ENCODE results near the gene EIF4ENIF1.
"Not testable (repeated sequence)": the region's sequence is repeated elsewhere in the genome, so short reads cannot be mapped to it uniquely, and the experiment has no call there.

EIF4ENIF1 gene

GRCh38 chr22:31442768-31443489 is 46.7 kb downstream of the EIF4ENIF1 start:
- Mint-ChIP-seq H3K9me3 (no peaks in the 10 kb centered on the region), H3K27ac (no peak overlapping the region), H3K27me3 (no peaks in the 10 kb centered on the region), H3K4me1 (ENCODE audit: low read depth) (no peaks in the 10 kb centered on the region), H3K36me3 (ENCODE audit: low read depth) (peaks cover 85% of the 10 kb centered on the region), H3K4me3 (no peak overlapping the region)

DNA sequence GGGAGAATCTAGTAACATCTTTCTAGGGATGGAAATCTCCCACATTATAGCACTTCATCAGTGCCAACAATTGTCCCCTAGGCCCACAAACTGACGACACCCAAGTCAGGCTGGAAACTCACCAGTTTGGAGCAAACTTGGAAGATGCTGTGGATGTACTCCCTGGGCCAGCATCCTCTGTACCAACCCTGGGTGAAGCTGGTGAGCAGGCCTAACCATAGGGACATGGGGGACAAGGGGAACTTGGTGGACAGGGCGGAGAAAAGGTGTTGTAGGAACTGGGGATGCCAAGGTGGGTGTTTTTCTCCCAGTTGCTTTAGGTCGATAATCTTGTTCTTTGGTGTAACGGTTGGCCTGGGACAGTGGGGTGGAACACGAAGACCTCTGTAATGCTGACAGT is 48.0 kb downstream of the EIF4ENIF1 start:
- H3K36me3 Mint-ChIP-seq (ENCODE audit: low read depth), result peaks cover 89% of the 10 kb centered on the region
- no peaks in the 10 kb centered on the region for H3K4me1 Mint-ChIP-seq (ENCODE audit: low read depth)
- no peaks in the 10 kb centered on the region for H3K9me3 Mint-ChIP-seq
- H3K27me3 Mint-ChIP-seq, result no peaks in the 10 kb centered on the region
- peak overlapping the region; percentile 53 for H3K27ac Mint-ChIP-seq
- no peak overlapping the region for H3K4me3 Mint-ChIP-seq

DNA sequence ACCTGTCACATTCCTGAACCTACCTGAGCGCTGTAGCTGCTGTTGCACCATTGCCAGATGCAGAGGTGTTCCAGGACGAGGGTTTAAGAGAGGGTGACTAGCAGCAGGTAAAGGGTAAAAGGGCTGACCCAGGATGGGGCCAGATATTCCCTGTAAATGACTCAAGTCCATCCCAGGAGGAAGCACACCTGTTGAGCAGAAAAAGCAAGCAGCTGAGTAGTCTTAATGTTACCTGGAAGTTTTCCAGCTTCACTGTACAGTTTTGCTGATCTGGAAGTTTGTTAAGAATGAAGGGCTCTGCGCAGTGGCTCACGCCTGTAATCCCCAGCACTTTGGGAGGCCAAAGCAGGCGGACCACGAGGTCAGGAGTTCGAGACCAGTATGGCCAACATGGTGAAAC is 49.0 kb downstream of the EIF4ENIF1 start:
- H3K4me3 Mint-ChIP-seq, result no peak overlapping the region
- no peaks in the 10 kb centered on the region for H3K27me3 Mint-ChIP-seq
- H3K4me1 Mint-ChIP-seq (ENCODE audit: low read depth), result no peaks in the 10 kb centered on the region
- H3K9me3 Mint-ChIP-seq, result no peaks in the 10 kb centered on the region
- H3K36me3 Mint-ChIP-seq (ENCODE audit: low read depth), result peaks cover 96% of the 10 kb centered on the region
- peak overlapping the region; percentile 17 for H3K27ac Mint-ChIP-seq

DNA sequence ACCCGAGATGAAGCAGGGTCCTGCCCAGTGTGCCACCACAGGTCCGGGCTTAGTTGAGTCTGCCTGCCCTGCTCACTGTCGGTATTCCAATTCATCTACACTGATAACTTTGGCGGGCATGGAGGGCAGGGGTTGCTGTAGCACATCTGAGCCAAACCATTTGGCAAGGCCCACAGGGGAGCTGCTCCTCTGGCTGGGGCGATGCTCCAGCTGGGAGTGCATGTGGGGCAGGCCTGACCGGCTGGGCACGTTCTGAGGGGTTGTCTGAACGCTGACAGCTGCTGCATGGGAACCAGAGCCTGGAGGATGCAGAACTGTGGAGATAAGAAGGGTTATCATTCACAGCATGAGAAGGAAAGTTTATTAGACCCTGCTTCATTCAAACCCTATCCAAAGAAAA is 49.8 kb downstream of the EIF4ENIF1 start:
- Mint-ChIP-seq H3K4me3 (no peak overlapping the region), H3K27ac (peak overlapping the region; percentile 63), H3K36me3 (ENCODE audit: low read depth) (peaks cover 94% of the 10 kb centered on the region), H3K4me1 (ENCODE audit: low read depth) (no peaks in the 10 kb centered on the region), H3K27me3 (no peaks in the 10 kb centered on the region), H3K9me3 (no peaks in the 10 kb centered on the region)

- no peak overlapping the region for H3K4me3 Mint-ChIP-seq
- H3K4me1 Mint-ChIP-seq (ENCODE audit: low read depth), result no peaks in the 10 kb centered on the region
- no peaks in the 10 kb centered on the region for H3K9me3 Mint-ChIP-seq
- H3K27ac Mint-ChIP-seq, result no peak overlapping the region
- H3K27me3 Mint-ChIP-seq, result no peaks in the 10 kb centered on the region
- H3K36me3 Mint-ChIP-seq (ENCODE audit: low read depth), result peaks cover 88% of the 10 kb centered on the region
Measured at GRCh38 chr22:31436132-31436531, 53.5 kb downstream of the EIF4ENIF1 start.

DNA sequence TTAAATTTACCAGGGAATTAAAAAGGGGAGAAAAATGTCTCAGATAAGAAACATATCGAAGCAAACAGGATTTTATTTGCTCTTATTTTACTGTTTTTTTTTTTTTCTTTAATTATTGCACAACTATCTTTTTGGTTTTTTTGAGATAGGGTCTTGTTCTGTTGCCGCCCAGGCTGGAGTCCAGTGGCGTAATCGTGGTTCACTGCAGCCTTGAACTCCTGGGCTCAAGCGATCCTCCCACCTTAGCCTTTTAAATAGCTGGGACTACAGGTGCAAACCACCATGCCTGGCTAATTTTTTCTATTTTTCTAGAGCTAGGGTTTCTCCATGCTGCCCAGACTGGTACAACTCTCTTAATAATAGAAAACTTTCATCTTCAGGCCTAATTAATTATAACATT is 57.7 kb downstream of the EIF4ENIF1 start:
- peaks cover 82% of the 10 kb centered on the region for H3K36me3 Mint-ChIP-seq (ENCODE audit: low read depth)
- H3K27ac Mint-ChIP-seq, result peak overlapping the region; percentile 49
- no peaks in the 10 kb centered on the region for H3K27me3 Mint-ChIP-seq
- no peak overlapping the region for H3K4me3 Mint-ChIP-seq
- H3K4me1 Mint-ChIP-seq (ENCODE audit: low read depth), result no peaks in the 10 kb centered on the region
- H3K9me3 Mint-ChIP-seq, result no peaks in the 10 kb centered on the region

- no peaks in the 10 kb centered on the region for H3K9me3 Mint-ChIP-seq
- no peak overlapping the region for H3K4me3 Mint-ChIP-seq
- H3K27ac Mint-ChIP-seq, result no peak overlapping the region
- H3K36me3 Mint-ChIP-seq (ENCODE audit: low read depth), result peaks cover 81% of the 10 kb centered on the region
- H3K4me1 Mint-ChIP-seq (ENCODE audit: low read depth), result no peaks in the 10 kb centered on the region
- H3K27me3 Mint-ChIP-seq, result no peaks in the 10 kb centered on the region
Measured at GRCh38 chr22:31425331-31426050, 64.2 kb downstream of the EIF4ENIF1 start.

DNA sequence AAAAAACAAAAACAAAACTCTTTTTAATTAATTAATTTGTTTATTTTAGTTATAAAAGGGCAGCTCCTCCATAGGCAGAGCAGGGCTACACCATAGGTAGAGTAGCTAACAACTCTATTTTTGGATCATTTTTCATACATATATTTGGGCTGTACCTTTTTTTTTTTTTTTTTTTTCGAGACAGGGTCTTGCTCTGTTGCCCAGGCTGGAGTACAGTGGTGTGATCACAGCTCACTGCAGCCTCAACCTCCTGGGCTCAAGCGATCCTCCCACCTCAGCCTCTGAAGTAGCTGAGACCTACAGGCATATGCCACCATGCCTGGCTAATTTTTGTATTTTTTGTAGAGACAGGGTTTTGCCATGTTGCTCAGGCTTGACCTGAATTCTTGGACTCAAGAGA is 87.3 kb downstream of the EIF4ENIF1 start:
- Mint-ChIP-seq H3K4me1 (ENCODE audit: low read depth) (peaks cover 37% of the 10 kb centered on the region), H3K36me3 (ENCODE audit: low read depth) (peaks cover 50% of the 10 kb centered on the region), H3K27ac (peak overlapping the region; percentile 43)
- H3K4me3 Mint-ChIP-seq, H3K27me3 Mint-ChIP-seq, H3K9me3 Mint-ChIP-seq: not testable (repeated sequence)

DNA sequence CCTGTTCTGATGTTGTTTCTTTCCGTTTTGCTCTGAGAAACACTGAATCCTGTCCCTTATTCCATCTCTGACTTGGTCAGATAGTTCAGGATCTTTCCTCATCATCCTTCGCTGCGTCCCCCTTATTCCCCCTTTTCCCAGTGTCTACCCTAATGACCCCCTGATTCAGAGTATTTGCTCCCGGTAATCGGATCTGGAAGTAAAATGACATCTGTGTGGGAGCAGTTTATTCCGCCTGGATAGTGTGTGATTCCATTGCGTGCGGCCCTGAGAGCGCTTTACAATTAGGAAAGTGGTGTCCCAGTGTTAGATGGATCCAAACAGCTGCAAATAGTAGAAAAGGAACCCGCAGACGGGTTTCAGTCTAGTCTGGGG is 89.6 kb downstream of the EIF4ENIF1 start:
- Mint-ChIP-seq H3K27me3 (no peaks in the 10 kb centered on the region), H3K4me1 (ENCODE audit: low read depth) (peaks cover 31% of the 10 kb centered on the region), H3K9me3 (no peaks in the 10 kb centered on the region), H3K36me3 (ENCODE audit: low read depth) (peaks cover 33% of the 10 kb centered on the region), H3K27ac (peak overlapping the region; percentile 96), H3K4me3 (peak overlapping the region; percentile 100)

DNA sequence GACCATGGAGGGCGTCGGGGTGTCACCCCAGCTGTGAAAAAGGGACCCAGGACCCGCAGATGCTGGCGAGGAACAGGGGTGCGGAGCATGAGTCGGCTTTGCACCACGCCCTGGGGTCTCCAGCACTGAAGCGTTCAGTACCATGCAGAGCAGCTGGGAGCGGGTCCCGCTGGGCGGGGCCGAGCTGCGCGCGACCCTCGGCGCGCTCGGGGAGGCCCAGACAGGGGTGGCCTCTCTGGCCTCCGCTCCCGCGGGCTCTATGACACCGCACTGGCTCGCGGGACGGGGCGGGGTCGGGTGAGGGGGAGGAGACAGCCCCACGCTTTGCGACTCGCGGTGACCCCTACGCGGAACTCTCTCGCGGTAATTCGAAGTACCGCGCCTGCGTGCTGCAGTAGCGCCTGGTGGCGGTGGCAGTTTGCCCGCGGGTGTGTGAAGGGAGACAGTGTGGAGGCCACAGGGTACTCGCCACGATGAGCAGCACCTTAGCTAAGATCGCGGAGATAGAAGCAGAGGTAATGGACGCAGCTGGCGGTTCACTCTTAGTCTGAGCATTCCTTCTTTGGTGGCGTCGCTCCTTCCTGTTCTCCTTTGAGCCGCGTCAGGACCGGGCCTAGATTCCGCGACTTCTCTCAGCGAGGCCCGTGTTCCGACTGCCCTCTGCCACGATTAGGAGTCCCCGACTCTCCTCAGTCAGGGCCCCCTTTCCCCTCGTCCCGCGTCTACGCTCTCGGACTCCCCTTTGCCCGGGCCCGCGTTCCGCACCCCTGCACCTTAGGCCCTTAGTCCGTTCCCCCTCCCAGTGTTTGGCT is 90.2 kb downstream of the EIF4ENIF1 start, which contains the start of gene DRG1:
Gene DRG1 (plus strand): TSS at position 394 of the 812 bp plus-strand sequence. CDS start 80 bp downstream, at position 474.
- H3K36me3 Mint-ChIP-seq (ENCODE audit: low read depth), result peaks cover 33% of the 10 kb centered on the region
- peaks cover 2% of the 10 kb centered on the region for H3K9me3 Mint-ChIP-seq
- H3K4me3 Mint-ChIP-seq, result peak within 1 kb of the TSS; percentile 100
- H3K27ac Mint-ChIP-seq, result peak within 1 kb of the TSS; percentile 96
- H3K4me1 Mint-ChIP-seq (ENCODE audit: low read depth), result peaks cover 31% of the 10 kb centered on the region
- peaks cover 2% of the 10 kb centered on the region for H3K27me3 Mint-ChIP-seq

GRCh38 chr22:31398231-31398630 is 91.4 kb downstream of the EIF4ENIF1 start:
- peaks cover 31% of the 10 kb centered on the region for H3K4me1 Mint-ChIP-seq (ENCODE audit: low read depth)
- peaks cover 5% of the 10 kb centered on the region for H3K9me3 Mint-ChIP-seq
- H3K27ac Mint-ChIP-seq, result peak overlapping the region; percentile 49
- peaks cover 25% of the 10 kb centered on the region for H3K36me3 Mint-ChIP-seq (ENCODE audit: low read depth)
- peaks cover 4% of the 10 kb centered on the region for H3K27me3 Mint-ChIP-seq
- H3K4me3 Mint-ChIP-seq, result no peak overlapping the region

- Mint-ChIP-seq H3K4me3 (no peak overlapping the region), H3K4me1 (ENCODE audit: low read depth) (peaks cover 4% of the 10 kb centered on the region), H3K27me3 (peaks cover 4% of the 10 kb centered on the region), H3K36me3 (ENCODE audit: low read depth) (no peaks in the 10 kb centered on the region), H3K27ac (no peak overlapping the region), H3K9me3 (peaks cover 5% of the 10 kb centered on the region)
Measured at GRCh38 chr22:31394326-31394725, 95.3 kb downstream of the EIF4ENIF1 start.

- Mint-ChIP-seq H3K9me3 (peaks cover 5% of the 10 kb centered on the region), H3K27me3 (peaks cover 4% of the 10 kb centered on the region), H3K27ac (no peak overlapping the region), H3K4me3 (no peak overlapping the region), H3K36me3 (ENCODE audit: low read depth) (no peaks in the 10 kb centered on the region), H3K4me1 (ENCODE audit: low read depth) (peaks cover 2% of the 10 kb centered on the region)
Measured at GRCh38 chr22:31393893-31394292, 95.7 kb downstream of the EIF4ENIF1 start.
